ENCODE data around the gene ADSL.

DNA sequence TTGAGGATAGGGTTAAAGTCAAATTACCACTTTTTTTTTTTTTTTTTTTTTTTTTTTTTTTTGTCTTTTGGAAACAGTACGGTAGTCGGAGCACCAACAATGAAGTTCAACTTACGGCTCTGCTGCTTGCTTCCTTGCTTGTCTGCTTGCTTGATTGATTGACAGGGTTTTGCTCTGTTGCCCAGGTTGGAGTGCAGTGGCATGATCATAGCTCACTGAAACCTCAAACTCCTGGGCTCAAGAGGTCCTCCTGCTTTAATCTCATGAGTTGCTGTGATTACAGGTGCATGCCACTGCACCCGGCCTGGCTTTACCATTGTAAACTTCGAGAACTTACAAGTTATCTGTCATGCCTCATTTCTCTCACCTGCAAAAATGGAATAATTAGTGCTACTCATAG lies 29.8 kb downstream of the ADSL start:
- TF ChIP-seq, protein P1, sequence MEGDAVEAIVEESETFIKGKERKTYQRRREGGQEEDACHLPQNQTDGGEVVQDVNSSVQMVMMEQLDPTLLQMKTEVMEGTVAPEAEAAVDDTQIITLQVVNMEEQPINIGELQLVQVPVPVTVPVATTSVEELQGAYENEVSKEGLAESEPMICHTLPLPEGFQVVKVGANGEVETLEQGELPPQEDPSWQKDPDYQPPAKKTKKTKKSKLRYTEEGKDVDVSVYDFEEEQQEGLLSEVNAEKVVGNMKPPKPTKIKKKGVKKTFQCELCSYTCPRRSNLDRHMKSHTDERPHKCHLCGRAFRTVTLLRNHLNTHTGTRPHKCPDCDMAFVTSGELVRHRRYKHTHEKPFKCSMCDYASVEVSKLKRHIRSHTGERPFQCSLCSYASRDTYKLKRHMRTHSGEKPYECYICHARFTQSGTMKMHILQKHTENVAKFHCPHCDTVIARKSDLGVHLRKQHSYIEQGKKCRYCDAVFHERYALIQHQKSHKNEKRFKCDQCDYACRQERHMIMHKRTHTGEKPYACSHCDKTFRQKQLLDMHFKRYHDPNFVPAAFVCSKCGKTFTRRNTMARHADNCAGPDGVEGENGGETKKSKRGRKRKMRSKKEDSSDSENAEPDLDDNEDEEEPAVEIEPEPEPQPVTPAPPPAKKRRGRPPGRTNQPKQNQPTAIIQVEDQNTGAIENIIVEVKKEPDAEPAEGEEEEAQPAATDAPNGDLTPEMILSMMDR (IDR thresholded peaks at IDR 0.05; ENCODE audit: low read depth, low read length, missing input control) = no peak
- TF ChIP-seq FOXA1 (IDR thresholded peaks at IDR 0.05) (no peak), TAF1 (conservative IDR thresholded peaks at IDR 0.05) (no peak), JUND (IDR thresholded peaks at IDR 0.05) (no peak)

Measured in liver (tissue), 3 donors.